Erythroblast (primary cell): ENCODE measurements around the gene STAM2.

Source experiments
- GATA1 ChIP-seq: IDR thresholded peaks from 2 replicates; pipeline ENCODE4 v1.6.1; 2011; ENCODE audit warnings: low read depth, mild to moderate bottlenecking, control low read depth, low read length, moderate library complexity
- POLR2A ChIP-seq: IDR thresholded peaks from 2 replicates; pipeline ENCODE4 v1.6.1; 2011; ENCODE audit warnings: mild to moderate bottlenecking, low read length

GRCh38 chr2:152201466-152201830 lies 25.9 kb upstream of the STAM2 start:
- TF ChIP-seq POLR2A, result no peak
- TF ChIP-seq GATA1, result no peak
